Measurements from ENCODE around the gene CAMK1D.

The CAMK1D gene

GRCh38 chr10:12634621-12634931 is 285.2 kb downstream of the CAMK1D start:
- DNase-seq = no peak

GRCh38 chr10:12635127-12635541 is 285.8 kb downstream of the CAMK1D start:
- no peak for DNase-seq

- DNase-seq = no peak
Measured at GRCh38 chr10:12636571-12636970, 287.2 kb downstream of the CAMK1D start.

- DNase-seq = no peak
Measured at GRCh38 chr10:12637649-12638048, 288.3 kb downstream of the CAMK1D start.

GRCh38 chr10:12638103-12638502 is 288.8 kb downstream of the CAMK1D start:
- DNase-seq = no peak

- DNase-seq = no peak
Measured at GRCh38 chr10:12638781-12639180, 289.4 kb downstream of the CAMK1D start.

- no peak for DNase-seq
Measured at GRCh38 chr10:12639996-12640944, 290.9 kb downstream of the CAMK1D start.

GRCh38 chr10:12642036-12642435 is 292.7 kb downstream of the CAMK1D start:
- DNase-seq = no peak

- no peak for DNase-seq
Measured at GRCh38 chr10:12643279-12643678, 293.9 kb downstream of the CAMK1D start.

- DNase-seq = no peak
Measured at GRCh38 chr10:12644380-12645144, 295.2 kb downstream of the CAMK1D start.

GRCh38 chr10:12645449-12645848 is 296.1 kb downstream of the CAMK1D start:
- DNase-seq = no peak

GRCh38 chr10:12649012-12649584 is 299.8 kb downstream of the CAMK1D start:
- DNase-seq = no peak

GRCh38 chr10:12650122-12650521 is 300.8 kb downstream of the CAMK1D start:
- DNase-seq = no peak

GRCh38 chr10:12650538-12651298 is 301.4 kb downstream of the CAMK1D start:
- no peak for DNase-seq

GRCh38 chr10:12655940-12656339 is 306.6 kb downstream of the CAMK1D start:
- DNase-seq = no peak

- peak; percentile 53 for DNase-seq
Measured at GRCh38 chr10:12656518-12657142, 307.3 kb downstream of the CAMK1D start.

GRCh38 chr10:12657489-12657888 is 308.1 kb downstream of the CAMK1D start:
- DNase-seq = no peak

GRCh38 chr10:12658526-12658925 is 309.2 kb downstream of the CAMK1D start:
- no peak for DNase-seq

GRCh38 chr10:12659706-12660105 is 310.4 kb downstream of the CAMK1D start:
- DNase-seq = no peak

- no peak for DNase-seq
Measured at GRCh38 chr10:12660812-12661211, 311.5 kb downstream of the CAMK1D start.

- no peak for DNase-seq
Measured at GRCh38 chr10:12661671-12662070, 312.3 kb downstream of the CAMK1D start.

GRCh38 chr10:12663863-12664262 is 314.5 kb downstream of the CAMK1D start:
- no peak for DNase-seq

Data from GF-D8 (cell line).